ENCODE measurements around the gene NANOS3. TPM values are rescaled to one million over a fixed set of nuclear protein-coding genes. Genes with fewer than 3 reads are reported as not detected.
A peak's percentile ranks its signal among the peaks of the same experiment; 100 is the strongest.

Gene NANOS3
- total RNA-seq, 1 experiment from 2014 or later = 1.2 TPM

- Mint-ChIP-seq H3K4me3 (ENCODE audit: low read depth, unreplicated experiment) (peak overlapping the region; percentile 86), H3K27ac (ENCODE audit: unreplicated experiment) (peak overlapping the region; percentile 98), H3K36me3 (ENCODE audit: insufficient read depth, unreplicated experiment) (peaks cover 91% of the 10 kb centered on the region), H3K4me1 (ENCODE audit: low read depth, unreplicated experiment) (peaks cover 21% of the 10 kb centered on the region), H3K9me3 (ENCODE audit: low read depth, unreplicated experiment) (no peaks in the 10 kb centered on the region), H3K27me3 (ENCODE audit: unreplicated experiment) (no peaks in the 10 kb centered on the region)
- intact Hi-C loops (cut with micrococcal nuclease; ENCODE audit: unreplicated experiment) = no loop called here
- TF ChIP-seq, protein P1, sequence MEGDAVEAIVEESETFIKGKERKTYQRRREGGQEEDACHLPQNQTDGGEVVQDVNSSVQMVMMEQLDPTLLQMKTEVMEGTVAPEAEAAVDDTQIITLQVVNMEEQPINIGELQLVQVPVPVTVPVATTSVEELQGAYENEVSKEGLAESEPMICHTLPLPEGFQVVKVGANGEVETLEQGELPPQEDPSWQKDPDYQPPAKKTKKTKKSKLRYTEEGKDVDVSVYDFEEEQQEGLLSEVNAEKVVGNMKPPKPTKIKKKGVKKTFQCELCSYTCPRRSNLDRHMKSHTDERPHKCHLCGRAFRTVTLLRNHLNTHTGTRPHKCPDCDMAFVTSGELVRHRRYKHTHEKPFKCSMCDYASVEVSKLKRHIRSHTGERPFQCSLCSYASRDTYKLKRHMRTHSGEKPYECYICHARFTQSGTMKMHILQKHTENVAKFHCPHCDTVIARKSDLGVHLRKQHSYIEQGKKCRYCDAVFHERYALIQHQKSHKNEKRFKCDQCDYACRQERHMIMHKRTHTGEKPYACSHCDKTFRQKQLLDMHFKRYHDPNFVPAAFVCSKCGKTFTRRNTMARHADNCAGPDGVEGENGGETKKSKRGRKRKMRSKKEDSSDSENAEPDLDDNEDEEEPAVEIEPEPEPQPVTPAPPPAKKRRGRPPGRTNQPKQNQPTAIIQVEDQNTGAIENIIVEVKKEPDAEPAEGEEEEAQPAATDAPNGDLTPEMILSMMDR (IDR thresholded peaks at IDR 0.05; ENCODE audit: unreplicated experiment) = no peak
- CTCF ChIA-PET = interaction anchor here (1.5 kb wide), 1 partner anchor 19 kb away, joined by 4 read pairs; no protein-coding TSS in a partner anchor
- DNase-seq = peak; percentile 80
- BruUV-seq (replicated peaks) = no TSS peak
Measured at GRCh38 chr19:13843104-13843921, 33.6 kb upstream of the NANOS3 start.

- no TSS peak for BruUV-seq (replicated peaks)
- intact Hi-C loops (cut with micrococcal nuclease; ENCODE audit: unreplicated experiment) = no loop called here
- Mint-ChIP-seq H3K4me1 (ENCODE audit: low read depth, unreplicated experiment) (peaks cover 30% of the 10 kb centered on the region), H3K9me3 (ENCODE audit: low read depth, unreplicated experiment) (no peaks in the 10 kb centered on the region), H3K27me3 (ENCODE audit: unreplicated experiment) (no peaks in the 10 kb centered on the region), H3K27ac (ENCODE audit: unreplicated experiment) (peak overlapping the region; percentile 98), H3K4me3 (ENCODE audit: low read depth, unreplicated experiment) (peak overlapping the region; percentile 86), H3K36me3 (ENCODE audit: insufficient read depth, unreplicated experiment) (peaks cover 90% of the 10 kb centered on the region)
- CTCF ChIA-PET = interaction anchor here (0.6 to 1.5 kb wide), 3 partner anchors 14 to 278 kb away, joined by 3 to 4 read pairs (median 4); no protein-coding TSS in a partner anchor
- TF ChIP-seq, protein P1 (IDR thresholded peaks at IDR 0.05; ENCODE audit: unreplicated experiment) = no peak
- DNase-seq = peak; percentile 68
Measured at GRCh38 chr19:13844130-13844631, 32.8 kb upstream of the NANOS3 start.

DNA sequence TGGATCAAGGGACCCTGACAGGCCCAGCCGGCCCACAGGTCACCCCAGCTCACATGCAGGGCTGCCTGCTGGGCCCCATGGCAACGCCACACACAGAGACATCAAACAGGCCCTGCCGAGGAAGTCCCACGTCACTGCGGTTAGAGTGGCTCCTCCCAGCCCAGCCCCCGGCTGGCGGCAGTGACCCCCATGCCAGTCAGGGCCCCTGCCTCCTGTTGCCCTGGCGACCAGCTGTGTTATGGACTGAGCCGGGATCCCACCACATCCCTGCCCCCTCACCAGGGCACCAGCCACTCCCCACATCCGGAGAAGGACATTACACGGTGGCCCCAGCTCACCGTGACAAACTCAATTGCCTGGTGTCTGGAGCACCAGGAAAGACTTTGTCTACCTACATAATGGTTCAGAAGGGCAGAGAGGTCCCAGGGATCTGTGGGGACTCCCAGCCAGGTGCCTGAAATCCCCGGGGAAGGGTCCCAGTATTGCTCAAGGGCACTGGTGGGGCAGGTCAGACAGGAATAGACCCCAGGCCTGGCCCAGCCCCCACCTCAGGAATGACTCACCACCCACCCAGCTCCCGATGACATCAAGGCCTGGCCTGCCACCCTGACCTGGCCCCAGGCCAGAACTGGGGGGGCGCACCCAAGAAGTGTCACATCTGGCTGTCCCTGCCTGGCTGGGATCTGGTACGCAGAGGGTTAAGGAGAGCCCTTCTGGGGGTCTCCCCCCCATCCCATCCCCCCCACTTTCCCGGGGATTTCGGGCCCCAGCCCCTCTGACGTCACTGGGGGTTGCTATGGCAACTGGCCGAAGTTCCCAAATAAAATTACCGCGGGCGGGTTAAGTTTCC is 30.2 kb upstream of the NANOS3 start:
- TF ChIP-seq, protein P1 (IDR thresholded peaks at IDR 0.05; ENCODE audit: unreplicated experiment) = no peak
- CTCF ChIA-PET = interaction anchor here (0.6 to 1.9 kb wide), 5 partner anchors 12 to 716 kb away, joined by 3 to 13 read pairs (median 5); partner anchors contain the start of gene C19orf53
- no TSS peak for BruUV-seq (replicated peaks)
- peak overlapping the region; percentile 60 for H3K4me3 Mint-ChIP-seq (ENCODE audit: low read depth, unreplicated experiment)
- intact Hi-C loops (cut with micrococcal nuclease; ENCODE audit: unreplicated experiment) = no loop called here
- peak; percentile 96 for DNase-seq
- H3K4me1 Mint-ChIP-seq (ENCODE audit: low read depth, unreplicated experiment) = peaks cover 31% of the 10 kb centered on the region
- H3K27me3 Mint-ChIP-seq (ENCODE audit: unreplicated experiment) = no peaks in the 10 kb centered on the region
- H3K36me3 Mint-ChIP-seq (ENCODE audit: insufficient read depth, unreplicated experiment) = peaks cover 87% of the 10 kb centered on the region
- H3K27ac Mint-ChIP-seq (ENCODE audit: unreplicated experiment) = peak overlapping the region; percentile 98
- H3K9me3 Mint-ChIP-seq (ENCODE audit: low read depth, unreplicated experiment) = no peaks in the 10 kb centered on the region
